CD4-positive, alpha-beta T cell (primary cell): Measurements from ENCODE around the gene NRF1. TPM values are rescaled to one million over a fixed set of nuclear protein-coding genes. Genes with fewer than 3 reads are reported as not detected.
"Not testable (repeated sequence)": the region's sequence is repeated elsewhere in the genome, so short reads cannot be mapped to it uniquely, and the experiment has no call there.

Experiments
- ATAC-seq: fragments of 200-7000 bp; cut with Tn5 transposase; one replicate; pipeline ENCODE4 v1.10.0; 2022; ENCODE audit warnings: mild to moderate bottlenecking; ENCODE audit not compliant: poor library complexity
- CTCF ChIA-PET: fragments of 350-600 bp; sonication (Branson Sonifier 250); formaldehyde crosslinking; loops from one replicate; lab custom pipeline; 2021; ENCODE audit warnings: antibody characterized with exemption, inconsistent platforms; lab: Charles Lee
- POLR2A ChIA-PET: fragments of 350-600 bp; sonication (Branson Sonifier 250); formaldehyde crosslinking; loops from one replicate; lab custom pipeline; 2021; ENCODE audit warnings: antibody characterized with exemption, inconsistent platforms; lab: Charles Lee
- DNase-seq, 14 experiments: peaks; one replicate each; pipeline ENCODE4 v3.0.0-alpha.2; 2013 to 2020; ENCODE audit warnings: mixed read lengths in 2 of 14
- H3K27ac ChIP-seq, 2 donors: one replicate each; pipeline versions ENCODE4 v1.5.1 to v1.7.0; 2013; ENCODE audit warnings: low read length in 2 of 2, low read depth in 1 of 2, mild to moderate bottlenecking in 1 of 2
- H3K27me3 ChIP-seq, 2 experiments: 1 replicate in 1 of 2; 2 replicates in 1 of 2; pipeline versions ENCODE4 v1.6.1 to v1.7.0; 2013; ENCODE audit warnings: low read length in 2 of 2, control low read depth in 1 of 2, mild to moderate bottlenecking in 1 of 2, moderate library complexity in 1 of 2; ENCODE audit not compliant: insufficient read depth in 2 of 2, control insufficient read depth in 1 of 2
- H3K36me3 ChIP-seq: one replicate; pipeline ENCODE4 v1.6.1; 2013; ENCODE audit warnings: low read length, control low read depth; ENCODE audit not compliant: insufficient read depth
- H3K4me1 ChIP-seq: one replicate; pipeline ENCODE4 v1.6.1; 2013; ENCODE audit warnings: low read length, control low read depth; ENCODE audit not compliant: insufficient read depth
- H3K4me3 ChIP-seq: one replicate; pipeline ENCODE4 v1.5.1; 2013; ENCODE audit warnings: mild to moderate bottlenecking, low read length, moderate library complexity
- H3K9me3 ChIP-seq, 2 experiments: 1 replicate in 1 of 2; 2 replicates in 1 of 2; pipeline versions ENCODE4 v1.6.1 to v1.7.0; 2013; ENCODE audit warnings: low read length in 2 of 2, mild to moderate bottlenecking in 2 of 2, control low read depth in 1 of 2, moderate library complexity in 1 of 2; ENCODE audit not compliant: control insufficient read depth in 1 of 2, insufficient read depth in 1 of 2
- H3K27ac Mint-ChIP-seq: one replicate; pipeline ENCODE4 v1.8.0; 2020; ENCODE audit warnings: mixed read lengths
- H3K27me3 Mint-ChIP-seq: one replicate; pipeline ENCODE4 v1.8.0; 2021; ENCODE audit warnings: mixed read lengths
- H3K36me3 Mint-ChIP-seq: one replicate; pipeline ENCODE4 v1.8.0; 2021; ENCODE audit warnings: low read depth, mixed read lengths
- H3K4me1 Mint-ChIP-seq: one replicate; pipeline ENCODE4 v1.8.0; 2021; ENCODE audit warnings: low read depth, mixed read lengths
- H3K4me3 Mint-ChIP-seq: one replicate; pipeline ENCODE4 v1.8.0; 2020; ENCODE audit warnings: mild to moderate bottlenecking, mixed read lengths
- H3K9me3 Mint-ChIP-seq: one replicate; pipeline ENCODE4 v1.8.0; 2020; ENCODE audit warnings: mixed read lengths
- CTCF ChIP-seq: fragments of 200-600 bp; IDR thresholded peaks from one replicate; pipeline ENCODE4 v1.8.0; 2022; ENCODE audit warnings: antibody characterized with exemption, mild to moderate bottlenecking
- intact Hi-C, 2 experiments: fragments of 100-400 bp; cut with DNase I in 1 of 2; cut with micrococcal nuclease in 1 of 2; formaldehyde crosslinking; loops; one replicate each; pipeline versions ENCODE4 v1.15.1 to v1.9.0; 2023 to 2025; cut with DNase I, micrococcal nuclease
- total RNA-seq, 174 experiments: library from RNA in 2 of 174; stranded (reverse) in 2 of 174; gene quantifications; one replicate each; pipeline ENCODE4 v1.2.3 and lab custom pipeline; 2021 to 2026

Gene NRF1
- total RNA-seq, 2 experiments from 2014 or later, result 35.4 to 36.1 TPM

- Mint-ChIP-seq H3K27me3 (no peaks in the 10 kb centered on the region), H3K4me1 (no peaks in the 10 kb centered on the region), H3K9me3 (peaks cover 7% of the 10 kb centered on the region), H3K36me3 (no peaks in the 10 kb centered on the region), H3K27ac (no peak overlapping the region), H3K4me3 (no peak overlapping the region)
- Histone ChIP-seq H3K36me3 (no peaks in the 10 kb centered on the region), H3K4me1 (no peaks in the 10 kb centered on the region), H3K4me3 (no peak overlapping the region), H3K27me3 (no peaks in the 10 kb centered on the region), H3K27ac (no peak overlapping the region), H3K9me3 (peaks cover 8 to 20% of the 10 kb centered on the region in 2 experiments)
- POLR2A ChIA-PET, result no interaction called here
- TF ChIP-seq CTCF, result no peak
- intact Hi-C loops, result no loop called here
- no peak for DNase-seq
- no peak for ATAC-seq
- CTCF ChIA-PET, result no interaction called here
These were observed 35.8 kb upstream of the NRF1 start for GRCh38 chr7:129575699-129576098.

GRCh38 chr7:129576138-129576537 lies 35.4 kb upstream of the NRF1 start:
- H3K9me3 ChIP-seq, result peaks cover 8 to 20% of the 10 kb centered on the region in 2 experiments
- ChIA-PET POLR2A (no interaction called here), CTCF (no interaction called here)
- no peak for TF ChIP-seq CTCF
- no peak for ATAC-seq
- intact Hi-C loops, result no loop called here
- H3K4me3 ChIP-seq, result no peak overlapping the region
- Mint-ChIP-seq H3K4me3 (no peak overlapping the region), H3K27ac (no peak overlapping the region), H3K9me3 (peaks cover 7% of the 10 kb centered on the region), H3K36me3 (no peaks in the 10 kb centered on the region), H3K27me3 (no peaks in the 10 kb centered on the region), H3K4me1 (no peaks in the 10 kb centered on the region)
- no peaks in the 10 kb centered on the region for H3K36me3 ChIP-seq
- H3K4me1 ChIP-seq, result no peaks in the 10 kb centered on the region
- no peaks in the 10 kb centered on the region for H3K27me3 ChIP-seq
- no peak for DNase-seq
- H3K27ac ChIP-seq, result no peak overlapping the region

GRCh38 chr7:129578829-129579228 lies 32.7 kb upstream of the NRF1 start:
- intact Hi-C loops, result no loop called here
- POLR2A ChIA-PET, result interaction anchor here (0.6 kb wide), 1 partner anchor 353 kb away, joined by 7 read pairs; no protein-coding TSS in a partner anchor

GRCh38 chr7:129586179-129586578 lies 25.3 kb upstream of the NRF1 start:
- H3K27me3 Mint-ChIP-seq, result peaks cover 13% of the 10 kb centered on the region
- H3K27ac Mint-ChIP-seq, H3K4me3 Mint-ChIP-seq, H3K4me3 ChIP-seq, ATAC-seq, DNase-seq, H3K4me1 Mint-ChIP-seq, H3K36me3 Mint-ChIP-seq, POLR2A ChIA-PET, H3K27ac ChIP-seq, intact Hi-C loops, H3K36me3 ChIP-seq, CTCF ChIA-PET, H3K4me1 ChIP-seq: not testable (repeated sequence)
- H3K9me3 Mint-ChIP-seq, result peaks cover 10% of the 10 kb centered on the region
- peaks cover 0 to 12% of the 10 kb centered on the region in 2 experiments for H3K27me3 ChIP-seq
- H3K9me3 ChIP-seq, result peaks cover 24 to 34% of the 10 kb centered on the region in 2 experiments

More at GRCh38 chr7:129578829-129579228, 32.7 kb upstream of the NRF1 start:
- no peak for ATAC-seq
- Histone ChIP-seq H3K4me3 (no peak overlapping the region), H3K36me3 (no peaks in the 10 kb centered on the region), H3K4me1 (no peaks in the 10 kb centered on the region), H3K9me3 (peaks cover 8 to 22% of the 10 kb centered on the region in 2 experiments), H3K27ac (no peak overlapping the region), H3K27me3 (no peaks in the 10 kb centered on the region)
- no peaks in the 10 kb centered on the region for H3K27me3 Mint-ChIP-seq
- no peaks in the 10 kb centered on the region for H3K4me1 Mint-ChIP-seq
- peaks cover 7% of the 10 kb centered on the region for H3K9me3 Mint-ChIP-seq
- no peak overlapping the region for H3K4me3 Mint-ChIP-seq
- DNase-seq, result no peak
- TF ChIP-seq CTCF, result no peak
- CTCF ChIA-PET, result no interaction called here
- no peaks in the 10 kb centered on the region for H3K36me3 Mint-ChIP-seq
- H3K27ac Mint-ChIP-seq, result no peak overlapping the region
